Caco-2 (cell line): ENCODE data around the gene UBE2E3. TPM values are rescaled to one million over a fixed set of nuclear protein-coding genes. Genes with fewer than 3 reads are reported as not detected.

Source experiments
- BruUV-seq: library from RNA; stranded (reverse); fragments of 400-500 nt; replicated peaks from 2 replicates; lab custom pipeline; 2021; lab: Mats Ljungman, UMichigan
- CTCF ChIA-PET: fragments of 300-600 bp; sonication (Branson Sonifier 250); formaldehyde crosslinking; loops from one replicate; lab custom pipeline; 2022; ENCODE audit warnings: antibody characterized with exemption; lab: Charles Lee
- POLR2A ChIA-PET: fragments of 300-600 bp; sonication (Branson Sonifier 250); formaldehyde crosslinking; loops from one replicate; lab custom pipeline; 2022; ENCODE audit warnings: antibody characterized with exemption; lab: Charles Lee
- DNase-seq, 2 experiments: peaks; one replicate each; pipeline versions ENCODE4 v3.0.0 to v3.0.0-alpha.2; 2020 to 2022
- H3K27me3 ChIP-seq: replicated peaks from 2 replicates; pipeline ENCODE4 v1.6.0; 2011; ENCODE audit warnings: low read length; ENCODE audit not compliant: control insufficient read depth, insufficient read depth
- H3K36me3 ChIP-seq: 2 replicates; pipeline ENCODE4 v1.5.1; 2011; ENCODE audit warnings: low read length; ENCODE audit not compliant: control insufficient read depth, insufficient read depth
- H3K4me1 ChIP-seq: fragments of 250-450 bp; sonication (Bioruptor Pico); 2 replicates; pipeline ENCODE4 v1.5.1; 2020; ENCODE audit warnings: mild to moderate bottlenecking
- H3K4me3 ChIP-seq: 2 replicates; pipeline ENCODE4 v1.5.1; 2011; ENCODE audit warnings: low read depth, mild to moderate bottlenecking, control low read depth, low read length
- H3K9me3 ChIP-seq: fragments of 250-450 bp; sonication (Bioruptor Pico); 2 replicates; pipeline ENCODE4 v1.5.1; 2020; ENCODE audit warnings: mild to moderate bottlenecking, moderate library complexity
- H3K27ac Mint-ChIP-seq: one replicate; pipeline ENCODE4 v1.8.0; 2022; ENCODE audit warnings: mixed read lengths; ENCODE audit not compliant: unreplicated experiment
- H3K27me3 Mint-ChIP-seq: one replicate; pipeline ENCODE4 v1.8.0; 2022; ENCODE audit warnings: mixed read lengths; ENCODE audit not compliant: insufficient read depth, unreplicated experiment
- H3K36me3 Mint-ChIP-seq: one replicate; pipeline ENCODE4 v1.8.0; 2022; ENCODE audit warnings: mild to moderate bottlenecking, mixed read lengths; ENCODE audit not compliant: insufficient read depth, unreplicated experiment
- H3K4me1 Mint-ChIP-seq: one replicate; pipeline ENCODE4 v1.8.0; 2022; ENCODE audit warnings: low read depth, mixed read lengths; ENCODE audit not compliant: unreplicated experiment
- H3K4me3 Mint-ChIP-seq: one replicate; pipeline ENCODE4 v1.8.0; 2022; ENCODE audit warnings: mild to moderate bottlenecking, moderate library complexity, mixed read lengths; ENCODE audit not compliant: unreplicated experiment
- H3K9me3 Mint-ChIP-seq: one replicate; pipeline ENCODE4 v1.8.0; 2022; ENCODE audit warnings: mixed read lengths; ENCODE audit not compliant: unreplicated experiment
- CTCF ChIP-seq, 2 experiments: fragments of 200-600 bp in 1 of 2; IDR thresholded peaks; 1 replicate in 1 of 2; 2 replicates in 1 of 2; pipeline versions ENCODE4 v1.5.1 to v1.8.0; 2011 to 2022; ENCODE audit warnings: antibody characterized with exemption in 1 of 2, control low read depth in 1 of 2, inconsistent platforms in 1 of 2, low read depth in 1 of 2, low read length in 1 of 2, mild to moderate bottlenecking in 1 of 2, moderate library complexity in 1 of 2; ENCODE audit not compliant: insufficient read depth in 1 of 2, severe bottlenecking in 1 of 2, unreplicated experiment in 1 of 2
- intact Hi-C: fragments of 100-400 bp; cut with micrococcal nuclease; formaldehyde crosslinking; loops from one replicate; pipeline ENCODE4 v1.10.0; 2022; ENCODE audit not compliant: unreplicated experiment
- total RNA-seq: library from RNA; stranded (reverse); gene quantifications from 2 replicates; pipeline ENCODE4 v1.2.3, GENCODE V29; 2022

Gene UBE2E3
- total RNA-seq, 1 experiment from 2014 or later: 9.0 TPM

DNA sequence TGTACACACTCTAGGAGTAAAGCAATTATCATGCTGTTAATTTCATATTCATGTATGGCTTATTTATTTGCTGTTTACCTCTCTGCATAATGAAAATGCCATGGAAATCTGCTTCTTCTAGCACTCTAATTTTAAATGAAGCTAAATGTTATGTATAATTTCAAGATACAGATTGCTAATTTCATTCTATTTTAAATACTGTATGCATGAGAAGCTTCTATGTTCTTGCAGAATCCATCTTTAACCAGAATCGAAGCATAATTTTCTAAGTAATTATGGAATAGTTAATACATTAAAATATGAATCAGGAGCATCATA, 127.2 kb downstream of the UBE2E3 start:
- no peaks in the 10 kb centered on the region for H3K36me3 Mint-ChIP-seq
- ChIA-PET CTCF (no interaction called here), POLR2A (no interaction called here)
- no peak overlapping the region for H3K4me3 Mint-ChIP-seq
- no peaks in the 10 kb centered on the region for H3K4me1 Mint-ChIP-seq
- intact Hi-C loops: no loop called here
- no peak overlapping the region for H3K4me3 ChIP-seq
- BruUV-seq: no TSS peak
- no peaks in the 10 kb centered on the region for H3K9me3 Mint-ChIP-seq
- H3K4me1 ChIP-seq: no peaks in the 10 kb centered on the region
- H3K27ac Mint-ChIP-seq: no peak overlapping the region
- no peak for DNase-seq
- H3K9me3 ChIP-seq: no peaks in the 10 kb centered on the region
- no peaks in the 10 kb centered on the region for H3K36me3 ChIP-seq
- TF ChIP-seq CTCF (IDR thresholded peaks at IDR 0.05; ENCODE audit: insufficient read depth in 1 of 2, low read depth in 1 of 2, low read length in 1 of 2, severe bottlenecking in 1 of 2, unreplicated experiment in 1 of 2): no peak
- no peaks in the 10 kb centered on the region for H3K27me3 ChIP-seq
- peaks cover 3% of the 10 kb centered on the region for H3K27me3 Mint-ChIP-seq

GRCh38 chr2:181111059-181111458, 130.7 kb downstream of the UBE2E3 start:
- CTCF ChIA-PET: no interaction called here
- Histone ChIP-seq H3K4me1 (no peaks in the 10 kb centered on the region), H3K27me3 (no peaks in the 10 kb centered on the region), H3K9me3 (no peaks in the 10 kb centered on the region), H3K36me3 (no peaks in the 10 kb centered on the region), H3K4me3 (no peak overlapping the region)
- H3K4me3 Mint-ChIP-seq: no peak overlapping the region
- intact Hi-C loops: no loop called here
- H3K27me3 Mint-ChIP-seq: no peaks in the 10 kb centered on the region
- POLR2A ChIA-PET: no interaction called here
- H3K4me1 Mint-ChIP-seq: no peaks in the 10 kb centered on the region
- H3K36me3 Mint-ChIP-seq: no peaks in the 10 kb centered on the region
- DNase-seq: no peak
- no peak overlapping the region for H3K27ac Mint-ChIP-seq
- no peaks in the 10 kb centered on the region for H3K9me3 Mint-ChIP-seq
- no TSS peak for BruUV-seq
- TF ChIP-seq CTCF (IDR thresholded peaks at IDR 0.05; ENCODE audit: insufficient read depth in 1 of 2, low read depth in 1 of 2, low read length in 1 of 2, severe bottlenecking in 1 of 2, unreplicated experiment in 1 of 2): no peak

DNA sequence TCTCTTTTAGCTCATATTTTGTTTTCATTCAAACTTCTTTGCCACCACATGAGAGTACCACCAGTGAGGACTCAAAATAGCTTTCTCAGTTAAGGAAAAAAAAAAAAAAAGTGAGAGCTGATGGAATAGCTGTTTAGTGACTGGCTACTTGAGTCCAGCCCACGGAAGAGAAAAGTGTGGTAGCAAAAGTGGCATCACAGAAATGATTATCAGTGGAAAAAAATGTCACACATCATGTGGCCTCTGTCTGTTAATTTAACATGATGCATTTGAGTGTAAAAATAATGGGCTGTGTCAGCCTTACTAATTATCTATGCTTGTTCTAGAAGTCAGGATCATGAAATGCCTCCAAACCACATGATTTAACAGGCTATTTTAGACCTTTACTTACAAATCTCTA, 132.5 kb downstream of the UBE2E3 start:
- intact Hi-C loops: no loop called here
- no peaks in the 10 kb centered on the region for H3K27me3 Mint-ChIP-seq
- TF ChIP-seq CTCF (IDR thresholded peaks at IDR 0.05; ENCODE audit: insufficient read depth in 1 of 2, low read depth in 1 of 2, low read length in 1 of 2, severe bottlenecking in 1 of 2, unreplicated experiment in 1 of 2): no peak
- H3K4me3 Mint-ChIP-seq: no peak overlapping the region
- H3K9me3 ChIP-seq: no peaks in the 10 kb centered on the region
- H3K4me1 ChIP-seq: no peaks in the 10 kb centered on the region
- no peaks in the 10 kb centered on the region for H3K36me3 Mint-ChIP-seq
- POLR2A ChIA-PET: no interaction called here
- DNase-seq: no peak
- no peaks in the 10 kb centered on the region for H3K36me3 ChIP-seq
- H3K4me3 ChIP-seq: no peak overlapping the region
- no peaks in the 10 kb centered on the region for H3K4me1 Mint-ChIP-seq
- H3K27ac Mint-ChIP-seq: no peak overlapping the region
- H3K27me3 ChIP-seq: no peaks in the 10 kb centered on the region
- CTCF ChIA-PET: no interaction called here
- no peaks in the 10 kb centered on the region for H3K9me3 Mint-ChIP-seq
- BruUV-seq: no TSS peak
